GM12865 (cell line): ENCODE data around the gene BBS1.

Source experiments
- DNase-seq: peaks from one replicate; pipeline ENCODE4 v3.0.0; 2010; ENCODE audit warnings: low read depth
- H3K4me3 ChIP-seq: 2 replicates; pipeline ENCODE4 v1.5.1; 2011; ENCODE audit warnings: mild to moderate bottlenecking, low read depth, low read length, control low read depth
- TF ChIP-seq, protein P1 (sequence below): IDR thresholded peaks from 2 replicates; pipeline ENCODE4 v1.5.1; 2011; ENCODE audit warnings: low read length, control low read depth, low read depth, inconsistent platforms; ENCODE audit not compliant: insufficient read depth; ENCODE audit errors: missing control alignments

BBS1 gene

DNA sequence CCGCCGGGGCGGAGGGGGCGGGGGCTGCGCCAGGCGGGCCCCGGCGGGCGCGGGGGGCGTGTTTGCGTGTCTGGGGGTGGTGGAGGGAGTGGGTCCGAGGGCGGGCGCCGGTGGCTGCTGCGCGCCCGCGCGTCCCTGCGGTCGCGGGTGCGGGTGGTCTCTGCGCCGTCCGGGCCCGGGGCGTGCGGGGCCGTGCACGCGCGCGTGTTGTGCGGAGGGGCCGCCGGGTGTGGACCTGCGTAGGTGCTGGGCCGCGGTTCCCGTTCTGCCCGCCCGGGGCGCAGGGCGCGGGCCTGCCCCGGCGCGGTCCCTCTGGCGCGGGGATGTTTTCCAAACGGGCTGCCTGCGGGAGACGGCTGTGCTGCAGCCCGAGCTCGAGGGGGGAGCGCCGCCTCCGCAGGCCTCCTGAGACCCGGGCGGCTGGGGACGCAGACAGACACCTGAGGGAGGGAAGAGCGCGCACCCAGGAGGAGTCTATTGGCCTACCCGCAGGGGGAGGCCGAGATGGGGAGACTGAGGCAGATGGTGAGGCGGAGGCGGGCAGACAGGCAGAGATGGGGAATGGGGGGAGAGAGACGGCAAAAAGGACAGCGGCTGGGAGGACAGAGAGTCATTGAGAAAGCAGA is 43.3 kb upstream of the BBS1 start:
- TF ChIP-seq, protein P1, sequence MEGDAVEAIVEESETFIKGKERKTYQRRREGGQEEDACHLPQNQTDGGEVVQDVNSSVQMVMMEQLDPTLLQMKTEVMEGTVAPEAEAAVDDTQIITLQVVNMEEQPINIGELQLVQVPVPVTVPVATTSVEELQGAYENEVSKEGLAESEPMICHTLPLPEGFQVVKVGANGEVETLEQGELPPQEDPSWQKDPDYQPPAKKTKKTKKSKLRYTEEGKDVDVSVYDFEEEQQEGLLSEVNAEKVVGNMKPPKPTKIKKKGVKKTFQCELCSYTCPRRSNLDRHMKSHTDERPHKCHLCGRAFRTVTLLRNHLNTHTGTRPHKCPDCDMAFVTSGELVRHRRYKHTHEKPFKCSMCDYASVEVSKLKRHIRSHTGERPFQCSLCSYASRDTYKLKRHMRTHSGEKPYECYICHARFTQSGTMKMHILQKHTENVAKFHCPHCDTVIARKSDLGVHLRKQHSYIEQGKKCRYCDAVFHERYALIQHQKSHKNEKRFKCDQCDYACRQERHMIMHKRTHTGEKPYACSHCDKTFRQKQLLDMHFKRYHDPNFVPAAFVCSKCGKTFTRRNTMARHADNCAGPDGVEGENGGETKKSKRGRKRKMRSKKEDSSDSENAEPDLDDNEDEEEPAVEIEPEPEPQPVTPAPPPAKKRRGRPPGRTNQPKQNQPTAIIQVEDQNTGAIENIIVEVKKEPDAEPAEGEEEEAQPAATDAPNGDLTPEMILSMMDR = peak; percentile 37
- DNase-seq = peak; percentile 28

GRCh38 chr11:66467756-66468155 is 42.7 kb upstream of the BBS1 start:
- no peak overlapping the region; the same call in 1 of the 2 replicates for H3K4me3 ChIP-seq
- TF ChIP-seq, protein P1 = no peak
- no peak for DNase-seq

More for the DNA sequence above, 43.3 kb upstream of the BBS1 start:
- peak overlapping the region; percentile 50 for H3K4me3 ChIP-seq

GRCh38 chr11:66468691-66469090 is 41.7 kb upstream of the BBS1 start:
- no peak for DNase-seq
- no peak overlapping the region for H3K4me3 ChIP-seq
- TF ChIP-seq, protein P1 = no peak

DNA sequence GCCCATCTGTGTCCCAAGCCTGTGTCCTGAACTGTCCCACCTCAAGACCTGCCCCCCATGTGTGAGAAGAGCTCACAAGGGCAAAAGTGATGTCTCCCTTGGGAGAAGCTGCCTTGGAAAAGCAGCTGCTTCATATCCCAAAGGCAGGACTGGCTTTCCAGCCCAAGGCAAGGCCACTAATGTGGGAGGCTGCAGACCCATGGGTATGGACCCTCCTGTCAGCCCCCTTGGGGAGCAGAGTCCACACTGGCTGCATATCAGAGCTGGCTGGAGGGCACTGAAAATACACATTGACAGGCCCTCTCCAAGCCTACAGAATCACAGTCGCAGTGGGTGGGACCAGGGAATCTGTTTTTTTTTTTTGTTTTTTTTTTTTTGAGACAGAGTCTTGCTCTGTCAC is 41.0 kb upstream of the BBS1 start:
- no peak for DNase-seq
- H3K4me3 ChIP-seq = no peak overlapping the region
- TF ChIP-seq, protein P1 = no peak

DNA sequence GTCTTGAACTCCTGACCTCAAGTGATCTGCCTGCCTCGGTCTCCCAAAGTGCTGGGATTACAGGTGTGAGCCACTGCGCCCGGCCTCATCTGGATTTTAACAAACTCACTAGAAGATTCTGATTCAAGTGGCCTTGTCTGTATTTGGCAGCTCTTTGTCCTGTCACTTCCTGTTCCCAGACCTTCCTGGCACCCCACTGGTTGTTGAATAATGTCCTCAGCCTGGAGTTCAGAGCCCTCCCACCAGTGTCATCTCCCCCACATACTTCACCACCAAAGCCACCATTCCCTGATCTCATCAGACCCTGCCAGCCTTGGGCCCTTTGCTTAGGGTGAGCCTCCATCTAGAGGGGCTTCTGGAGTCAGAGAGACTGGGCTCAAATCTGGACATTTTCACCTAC is 40.4 kb upstream of the BBS1 start:
- no peak for DNase-seq
- TF ChIP-seq, protein P1 = no peak

GRCh38 chr11:66471142-66471541 is 39.3 kb upstream of the BBS1 start:
- no peak for DNase-seq
- no peak overlapping the region for H3K4me3 ChIP-seq
- TF ChIP-seq, protein P1 = no peak

More for the DNA sequence above, 40.4 kb upstream of the BBS1 start:
- H3K4me3 ChIP-seq = no peak overlapping the region

DNA sequence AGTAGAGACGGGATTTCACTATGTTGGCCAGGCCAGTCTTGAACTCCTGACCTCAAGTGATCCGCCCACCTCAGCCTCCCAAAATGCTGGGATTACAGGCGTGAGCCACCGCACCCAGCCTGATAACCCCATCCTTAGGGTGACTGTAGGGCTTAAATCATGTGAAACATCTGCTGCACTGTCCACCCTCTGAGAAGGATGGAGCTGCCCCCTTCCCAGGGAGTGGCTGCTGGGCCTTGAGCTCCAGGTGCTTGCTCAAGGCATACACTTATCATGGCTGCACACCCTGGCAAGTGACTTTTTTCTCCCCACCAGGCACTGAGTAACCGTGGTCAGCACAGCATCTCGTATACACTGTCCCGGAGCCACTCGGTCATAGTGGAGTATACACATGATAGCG is 38.4 kb upstream of the BBS1 start:
- H3K4me3 ChIP-seq = no peak overlapping the region
- no peak for DNase-seq
- TF ChIP-seq, protein P1 = no peak
